Endothelial cell of umbilical vein (primary cell): ENCODE data around the gene KISS1R. TPM values are rescaled to one million over a fixed set of nuclear protein-coding genes. Genes with fewer than 3 reads are reported as not detected.

Source experiments
- BruUV-seq: library from RNA; stranded (reverse); fragments of 400-500 nt; replicated peaks from 2 replicates; lab custom pipeline; 2021; lab: Mats Ljungman, UMichigan
- CTCF ChIA-PET: fragments of 300-600, 350-600 bp; sonication (Branson Sonifier 250); formaldehyde crosslinking; loops from one replicate; lab custom pipeline; 2021; ENCODE audit warnings: antibody characterized with exemption, inconsistent platforms; lab: Charles Lee
- POLR2A ChIA-PET: fragments of 300-600, 350-600 bp; sonication (Branson Sonifier 250); formaldehyde crosslinking; loops from one replicate; lab custom pipeline; 2021; ENCODE audit warnings: antibody characterized with exemption, inconsistent platforms; lab: Charles Lee
- DNase-seq: peaks from one replicate; pipeline ENCODE4 v3.0.0-alpha.2; 2011; ENCODE audit warnings: low read depth, low spot score
- FAIRE-seq: peaks from 2 replicates; lab custom pipeline; 2011; peaks lifted over from hg19 to GRCh38; lab: Jason Lieb, UNC
- H2AFZ ChIP-seq: 2 replicates; pipeline ENCODE4 v1.6.0; 2012; ENCODE audit warnings: low read depth, low read length, control low read depth, inconsistent platforms
- H3K27ac ChIP-seq: 2 replicates; pipeline ENCODE4 v1.5.1; 2011; ENCODE audit warnings: low read depth, mild to moderate bottlenecking, control low read depth, low read length, moderate library complexity; ENCODE audit not compliant: insufficient read depth
- H3K27me3 ChIP-seq, 2 experiments: 2 replicates each; pipeline versions ENCODE4 v1.6.0 to v1.6.1; 2011; ENCODE audit warnings: low read length in 2 of 2, mixed read lengths in 1 of 2; ENCODE audit not compliant: control insufficient read depth in 2 of 2, insufficient read depth in 2 of 2
- H3K36me3 ChIP-seq, 2 experiments: 2 replicates in 1 of 2; 3 replicates in 1 of 2; pipeline ENCODE4 v1.5.1; 2011; ENCODE audit warnings: low read length in 2 of 2, mild to moderate bottlenecking in 1 of 2, moderate library complexity in 1 of 2; ENCODE audit not compliant: control insufficient read depth in 2 of 2, insufficient read depth in 2 of 2; ENCODE audit errors: extremely low read depth in 1 of 2
- H3K4me1 ChIP-seq: 3 replicates; pipeline ENCODE4 v1.5.1; 2011; ENCODE audit warnings: mild to moderate bottlenecking, low read length; ENCODE audit not compliant: control insufficient read depth, insufficient read depth; ENCODE audit errors: extremely low read depth
- H3K4me2 ChIP-seq: 2 replicates; pipeline ENCODE4 v1.6.1; 2011; ENCODE audit warnings: low read length, control low read depth, mixed read lengths; ENCODE audit not compliant: insufficient read depth
- H3K4me3 ChIP-seq, 3 experiments: fragments of 200-600 bp in 1 of 3; sonication (generic), shearing (Covaris generic) in 1 of 3; replicated peaks in 1 of 3; 2 replicates each; pipeline ENCODE4 v1.5.1; 2011 to 2016; ENCODE audit warnings: control low read depth in 3 of 3, low read length in 3 of 3, mild to moderate bottlenecking in 2 of 3, inconsistent platforms in 1 of 3, low read depth in 1 of 3, moderate library complexity in 1 of 3; ENCODE audit not compliant: insufficient read depth in 1 of 3
- H3K79me2 ChIP-seq: 2 replicates; pipeline ENCODE4 v1.6.0; 2012; ENCODE audit warnings: low read length, inconsistent platforms; ENCODE audit not compliant: control insufficient read depth, insufficient read depth
- H3K9ac ChIP-seq: replicated peaks from 2 replicates; pipeline ENCODE3; 2011; ENCODE audit warnings: low read length, control low read depth; ENCODE audit not compliant: insufficient read depth; ENCODE audit errors: extremely low read depth
- H3K9me1 ChIP-seq: replicated peaks from 3 replicates; pipeline ENCODE4 v1.6.0; 2011; ENCODE audit warnings: mild to moderate bottlenecking, low read length; ENCODE audit not compliant: control insufficient read depth, insufficient read depth; ENCODE audit errors: extremely low read depth
- H3K9me3 ChIP-seq: replicated peaks from 2 replicates; pipeline ENCODE4 v1.5.1; 2012; ENCODE audit warnings: low read length, inconsistent platforms; ENCODE audit not compliant: control insufficient read depth, insufficient read depth
- H4K20me1 ChIP-seq: replicated peaks from 2 replicates; pipeline ENCODE3; 2011; ENCODE audit warnings: mild to moderate bottlenecking, low read length; ENCODE audit not compliant: control insufficient read depth, insufficient read depth; ENCODE audit errors: extremely low read depth
- CTCF ChIP-seq, 2 donors: IDR thresholded peaks; 1 replicate in 1 of 2; 2 replicates in 1 of 2; pipeline ENCODE4 v1.5.1; 2011; ENCODE audit warnings: low read length in 2 of 2, mild to moderate bottlenecking in 2 of 2, moderate library complexity in 2 of 2, control low read depth in 1 of 2, inconsistent platforms in 1 of 2, low read depth in 1 of 2; ENCODE audit not compliant: insufficient read depth in 1 of 2; ENCODE audit errors: extremely low read depth in 1 of 2
- EZH2 ChIP-seq: IDR thresholded peaks from 2 replicates; pipeline ENCODE4 v1.6.1; 2012; ENCODE audit warnings: borderline replicate concordance, low read depth, mild to moderate bottlenecking, moderate library complexity, low read length, inconsistent platforms; ENCODE audit not compliant: severe bottlenecking
- FOS ChIP-seq: IDR thresholded peaks from 2 replicates; pipeline ENCODE4 v1.6.1; 2011; ENCODE audit warnings: mild to moderate bottlenecking, low read length, moderate library complexity, borderline replicate concordance; ENCODE audit not compliant: insufficient read depth
- GATA2 ChIP-seq: IDR thresholded peaks from 2 replicates; pipeline ENCODE4 v1.7.0; 2011; ENCODE audit warnings: low read depth, mild to moderate bottlenecking, moderate library complexity, mixed read lengths, low read length; ENCODE audit not compliant: insufficient read length, insufficient read depth
- JUN ChIP-seq: IDR thresholded peaks from 2 replicates; pipeline ENCODE4 v1.6.1; 2011; ENCODE audit warnings: borderline replicate concordance, low read depth; ENCODE audit not compliant: insufficient read length, insufficient read depth
- MAX ChIP-seq: IDR thresholded peaks from 2 replicates; pipeline ENCODE4 v1.6.1; 2011; ENCODE audit not compliant: insufficient read depth, insufficient read length
- MYC ChIP-seq: IDR thresholded peaks from one replicate; pipeline ENCODE4 v1.6.1; 2011; ENCODE audit warnings: mild to moderate bottlenecking, low read depth, low read length
- POLR2A ChIP-seq: IDR thresholded peaks from 2 replicates; pipeline ENCODE4 v1.6.1; 2012; ENCODE audit warnings: low read depth, mild to moderate bottlenecking, control low read depth, low read length
- dilution Hi-C: fragments of 300-500 bp; cut with MboI; formaldehyde crosslinking; loops from one replicate; pipeline ENCODE4 v1.15.0; 2019; ENCODE audit warnings: low sequenced_read_pairs; ENCODE audit not compliant: extremely low pct_ligation_motif_present
- intact Hi-C: fragments of 100-400 bp; cut with micrococcal nuclease; formaldehyde crosslinking; loops from one replicate; pipeline ENCODE4 v1.10.0; 2022
- polyA plus RNA-seq, 4 experiments: library from polyadenylated mRNA; depleted of rRNA in 3 of 4; stranded (reverse) in 3 of 4; unstranded in 1 of 4; fragments of >200 nt; gene quantifications; 2 replicates each; pipeline versions ENCODE4 v1.2.1 to v1.2.3, GENCODE V29; 2011 to 2012; ENCODE audit warnings: missing spikeins in 1 of 4
- total RNA-seq: library from RNA; stranded (reverse); gene quantifications from 2 replicates; pipeline ENCODE4 v1.2.3, GENCODE V29; 2021

Gene KISS1R
- total and polyA plus RNA-seq, 2 donors (not counting 3 experiments of a cell fraction or from before 2014, with no cell fraction given): not detected

GRCh38 chr19:926323-926588, 9.1 kb downstream of the KISS1R start:
- ChIA-PET CTCF (no interaction called here), POLR2A (no interaction called here)
- H3K27me3 ChIP-seq: no peaks in the 10 kb centered on the region
- no peaks in the 10 kb centered on the region for H4K20me1 ChIP-seq
- no peaks in the 10 kb centered on the region for H3K79me2 ChIP-seq
- peak overlapping the region; percentile 69 for H3K9ac ChIP-seq
- H3K4me1 ChIP-seq: peaks cover 6% of the 10 kb centered on the region
- H3K27ac ChIP-seq: no peak overlapping the region
- H3K36me3 ChIP-seq: no peaks in the 10 kb centered on the region
- H2AFZ ChIP-seq: peak overlapping the region; percentile 76
- intact Hi-C loops: no loop called here
- peak overlapping the region; percentile 63 to 95 (median 85) for H3K4me3 ChIP-seq
- no peak for DNase-seq
- H3K9me1 ChIP-seq: no peaks in the 10 kb centered on the region
- no TSS peak for BruUV-seq
- dilution Hi-C loops: no loop called here
- FAIRE-seq: no peak
- TF ChIP-seq FOS: no peak
- TF ChIP-seq CTCF (IDR thresholded peaks at IDR 0.05; ENCODE audit: extremely low read depth in 1 of 2, insufficient read depth in 1 of 2, low read depth in 1 of 2, low read length in 2 of 2): no peak
- TF ChIP-seq MAX: no peak
- no peaks in the 10 kb centered on the region for H3K9me3 ChIP-seq
- H3K4me2 ChIP-seq: peak overlapping the region; percentile 67

- dilution Hi-C loops (no loop called here), intact Hi-C loops (no loop called here)
- H3K36me3 ChIP-seq: no peaks in the 10 kb centered on the region
- no peaks in the 10 kb centered on the region for H4K20me1 ChIP-seq
- peaks cover 6% of the 10 kb centered on the region for H3K4me1 ChIP-seq
- no peaks in the 10 kb centered on the region for H3K27me3 ChIP-seq
- FAIRE-seq (no peak), DNase-seq (no peak)
- no TSS peak for BruUV-seq
- no peak overlapping the region for H3K27ac ChIP-seq
- no peaks in the 10 kb centered on the region for H3K9me1 ChIP-seq
- peak overlapping the region; percentile 37 for H2AFZ ChIP-seq
- ChIA-PET POLR2A (no interaction called here), CTCF (no interaction called here)
- peak overlapping the region; percentile 63 to 95 (median 85) for H3K4me3 ChIP-seq
- peak overlapping the region; percentile 69 for H3K9ac ChIP-seq
- no peaks in the 10 kb centered on the region for H3K79me2 ChIP-seq
- no peaks in the 10 kb centered on the region for H3K9me3 ChIP-seq
- H3K4me2 ChIP-seq: peak overlapping the region; percentile 67
- TF ChIP-seq JUN (no peak), MYC (no peak), MAX (no peak), POLR2A (no peak), EZH2 (no peak), GATA2 (no peak)
Measured at GRCh38 chr19:926589-927350, 9.6 kb downstream of the KISS1R start.
